AML-193 (cell line): ENCODE results near the gene ADM5.
"Not testable (repeated sequence)": the region's sequence is repeated elsewhere in the genome, so short reads cannot be mapped to it uniquely, and the experiment has no call there.

Source experiments
- DNase-seq, 2 experiments: peaks; one replicate each; lab custom pipeline; 2025; lab: John Stamatoyannopoulos, UW

The ADM5 gene

DNA sequence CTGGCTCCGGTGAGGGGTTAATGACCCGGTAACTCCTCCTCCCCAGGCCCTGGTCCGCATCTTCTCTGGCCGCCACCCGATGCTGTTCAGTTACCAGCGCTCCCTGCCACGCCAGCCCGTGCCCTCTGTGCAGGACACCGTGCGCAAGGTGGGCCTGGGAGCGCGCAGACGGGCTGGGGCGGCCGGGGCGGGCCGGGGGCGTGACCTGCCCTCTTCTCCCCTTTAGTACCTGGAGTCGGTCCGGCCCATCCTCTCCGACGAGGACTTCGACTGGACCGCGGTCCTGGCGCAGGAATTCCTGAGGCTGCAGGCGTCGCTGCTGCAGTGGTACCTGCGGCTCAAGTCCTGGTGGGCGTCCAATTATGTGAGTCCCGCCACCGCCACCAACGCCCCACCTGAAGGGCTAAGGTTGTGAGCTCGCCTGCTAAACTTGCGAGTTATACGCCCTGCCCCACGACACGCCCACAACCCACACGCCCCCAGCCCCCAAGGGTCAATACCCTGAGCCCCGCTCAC lies 11.9 kb downstream of the ADM5 start:
- no peak for DNase-seq

DNA sequence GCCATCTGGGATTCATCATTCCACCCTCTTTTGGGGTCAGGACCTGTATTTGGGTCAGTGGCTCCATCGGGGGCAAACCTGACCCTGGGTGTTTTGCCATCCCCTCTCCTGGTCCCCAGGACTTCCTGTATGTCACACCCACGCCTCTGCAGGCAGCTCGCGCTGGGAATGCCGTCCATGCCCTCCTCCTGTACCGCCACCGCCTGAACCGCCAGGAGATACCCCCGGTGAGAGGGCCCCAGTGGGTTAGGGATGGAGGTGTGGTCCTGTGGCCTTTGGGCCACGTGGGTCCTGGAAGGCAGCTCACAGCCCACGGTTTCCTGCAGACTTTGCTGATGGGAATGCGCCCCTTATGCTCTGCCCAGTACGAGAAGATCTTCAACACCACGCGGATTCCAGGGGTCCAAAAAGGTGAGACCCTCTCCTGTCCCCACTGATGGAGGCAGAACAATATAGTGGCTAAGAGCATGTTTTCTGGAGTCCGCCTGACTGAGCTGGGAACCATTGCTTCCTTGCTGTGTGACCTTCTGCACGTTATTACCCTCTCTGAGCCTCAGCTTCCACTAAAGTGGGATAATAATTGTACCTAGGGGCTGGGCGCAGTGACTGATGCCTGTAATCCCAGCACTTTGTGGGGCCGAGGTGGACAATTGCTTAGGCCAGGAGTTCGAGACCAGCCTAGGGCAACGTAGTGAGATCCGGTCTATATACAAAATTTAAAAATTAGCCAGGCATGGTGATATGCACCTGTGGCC lies 15.7 kb downstream of the ADM5 start:
- no peak for DNase-seq

DNA sequence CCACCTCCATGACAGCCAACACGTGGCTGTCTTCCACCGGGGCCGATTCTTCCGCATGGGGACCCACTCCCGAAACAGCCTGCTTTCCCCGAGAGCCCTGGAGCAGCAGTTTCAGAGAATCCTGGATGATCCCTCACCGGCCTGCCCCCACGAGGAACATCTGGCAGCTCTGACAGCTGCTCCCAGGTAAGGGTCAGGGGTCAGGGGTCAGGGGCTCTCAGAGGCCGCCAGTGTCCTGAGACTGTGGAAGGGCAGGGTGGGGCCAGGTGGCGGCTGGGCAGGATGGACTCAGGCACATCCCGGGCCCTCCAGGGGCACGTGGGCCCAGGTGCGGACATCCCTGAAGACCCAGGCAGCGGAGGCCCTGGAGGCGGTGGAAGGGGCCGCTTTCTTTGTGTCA lies 16.5 kb downstream of the ADM5 start:
- no peak for DNase-seq

DNA sequence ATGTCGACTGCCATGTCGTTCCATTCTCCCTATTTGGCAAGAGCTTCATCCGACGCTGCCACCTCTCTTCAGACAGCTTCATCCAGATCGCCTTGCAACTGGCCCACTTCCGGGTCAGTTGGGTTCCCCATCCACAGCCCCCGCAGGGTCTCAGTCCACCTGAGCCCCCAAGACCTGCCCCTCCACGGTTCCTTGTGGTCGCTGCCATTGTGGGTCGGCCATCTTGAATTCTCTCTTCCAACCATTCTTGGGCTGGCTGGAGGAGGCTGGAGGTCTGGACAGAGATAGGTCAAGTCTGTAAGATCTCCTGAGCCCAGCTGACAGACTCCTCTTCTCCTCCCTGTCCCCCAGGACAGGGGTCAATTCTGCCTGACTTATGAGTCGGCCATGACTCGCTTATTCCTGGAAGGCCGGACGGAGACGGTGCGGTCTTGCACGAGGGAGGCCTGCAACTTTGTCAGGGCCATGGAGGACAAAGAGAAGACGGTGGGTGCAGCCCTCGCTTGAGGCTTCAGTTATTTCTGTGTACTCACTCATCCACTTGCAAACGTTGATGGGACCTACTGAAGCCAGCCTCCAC lies 21.1 kb downstream of the ADM5 start:
- no peak for DNase-seq

DNA sequence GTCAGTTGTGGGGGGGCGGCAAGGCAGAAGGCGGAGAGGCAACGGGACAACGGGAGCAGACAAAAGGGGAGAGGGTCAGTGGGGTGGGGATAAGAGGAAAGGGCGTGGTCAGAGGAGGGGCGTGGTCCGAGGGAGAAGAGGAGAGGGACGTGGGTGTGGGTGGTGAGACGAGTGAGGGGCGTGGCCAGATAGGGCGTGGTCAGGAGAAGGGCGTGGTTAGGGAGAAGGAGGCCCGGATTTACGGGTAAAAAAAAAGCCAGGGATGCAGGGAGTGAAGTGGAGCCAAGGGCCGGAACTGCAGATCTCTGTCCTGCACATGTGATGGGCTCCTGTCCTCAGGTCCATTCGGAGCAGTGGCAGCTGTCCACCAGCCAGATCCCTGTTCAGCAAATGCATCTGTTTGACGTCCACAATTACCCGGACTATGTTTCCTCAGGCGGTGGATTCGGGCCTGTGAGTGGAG lies 23.0 kb downstream of the ADM5 start:
- DNase-seq, result no peak

DNA sequence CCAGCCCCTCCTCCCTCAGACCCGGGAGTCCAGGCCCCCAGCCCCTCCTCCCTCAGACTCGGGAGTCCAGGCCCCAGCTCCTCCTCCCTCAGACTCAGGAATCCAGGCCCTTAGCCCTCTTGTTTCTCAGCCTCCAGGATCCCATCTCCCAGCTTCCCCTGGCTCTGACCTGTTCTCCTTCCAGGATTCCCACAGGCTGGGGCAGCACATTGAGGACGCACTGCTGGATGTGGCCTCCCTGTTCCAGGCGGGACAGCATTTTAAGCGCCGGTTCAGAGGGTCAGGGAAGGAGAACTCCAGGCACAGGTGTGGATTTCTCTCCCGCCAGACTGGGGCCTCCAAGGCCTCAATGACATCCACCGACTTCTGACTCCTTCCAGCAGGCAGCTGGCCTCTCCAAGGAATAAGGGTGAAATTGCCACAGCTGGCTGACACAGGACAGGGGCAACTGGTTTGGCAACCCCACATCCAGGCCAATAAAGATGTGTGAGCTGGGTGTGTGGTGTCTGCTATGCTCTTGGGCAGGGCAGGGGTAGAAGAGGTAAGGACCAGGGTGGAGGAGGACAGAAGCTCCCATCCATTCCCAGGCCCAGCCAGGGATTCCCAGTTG lies 23.9 kb downstream of the ADM5 start:
- DNase-seq, result no peak

DNA sequence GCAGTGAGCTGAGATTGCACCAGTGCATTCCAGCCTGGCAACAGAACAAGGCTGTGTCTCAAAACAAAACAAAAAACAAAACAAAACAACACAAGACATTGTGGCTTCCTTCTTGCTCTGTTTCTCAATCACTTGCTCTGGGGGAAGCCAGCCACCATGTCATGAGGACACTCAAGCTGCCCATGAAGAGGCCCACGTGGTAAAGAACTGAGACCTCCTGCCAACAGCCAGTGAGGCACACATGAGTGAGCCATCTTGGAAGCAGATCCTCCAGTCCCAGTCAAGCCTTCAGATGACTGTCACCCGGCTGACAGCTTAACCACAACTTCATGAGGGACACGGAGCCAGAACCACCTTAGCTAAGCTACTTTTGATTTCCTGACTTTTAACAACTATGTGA lies 26.8 kb downstream of the ADM5 start:
- DNase-seq, result no peak

DNA sequence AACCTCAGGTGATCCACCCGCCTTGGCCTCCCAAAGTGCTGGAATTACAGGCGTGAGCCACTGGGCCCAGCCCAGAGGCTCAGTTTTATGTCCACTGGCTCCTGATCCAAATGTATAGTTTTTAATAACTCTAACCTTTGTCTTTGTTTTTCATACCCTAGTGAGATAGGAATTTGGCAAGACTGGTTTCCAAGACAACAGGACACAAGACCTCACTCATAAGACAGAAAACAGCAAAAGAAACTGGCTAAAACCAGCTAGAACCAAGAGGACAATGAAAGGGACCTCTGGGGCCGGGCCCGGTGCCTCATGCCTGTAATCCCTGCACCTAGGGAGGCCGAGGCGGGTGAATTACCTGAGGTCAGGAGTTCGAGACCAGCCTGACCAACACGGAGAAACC lies 29.1 kb downstream of the ADM5 start:
- no peak for DNase-seq

DNA sequence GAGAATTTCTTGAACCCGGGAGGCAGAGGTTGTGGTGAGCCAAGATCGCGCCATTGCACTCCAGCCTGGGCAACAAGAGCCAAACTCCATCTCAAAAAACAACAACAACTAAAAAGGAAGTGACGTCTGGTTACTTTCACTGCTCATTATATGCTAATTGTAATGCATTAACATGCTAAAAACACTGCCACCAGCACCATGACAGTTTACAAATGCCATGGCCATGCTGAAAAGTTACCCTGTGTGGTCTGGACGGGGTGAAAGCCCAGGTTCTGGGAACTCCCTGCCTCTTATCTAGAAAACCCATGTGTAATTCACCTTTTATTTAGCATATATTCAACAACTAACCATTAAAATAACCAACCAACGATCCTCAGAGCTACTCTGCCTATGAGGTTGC lies 29.6 kb downstream of the ADM5 start:
- no peak for DNase-seq

DNA sequence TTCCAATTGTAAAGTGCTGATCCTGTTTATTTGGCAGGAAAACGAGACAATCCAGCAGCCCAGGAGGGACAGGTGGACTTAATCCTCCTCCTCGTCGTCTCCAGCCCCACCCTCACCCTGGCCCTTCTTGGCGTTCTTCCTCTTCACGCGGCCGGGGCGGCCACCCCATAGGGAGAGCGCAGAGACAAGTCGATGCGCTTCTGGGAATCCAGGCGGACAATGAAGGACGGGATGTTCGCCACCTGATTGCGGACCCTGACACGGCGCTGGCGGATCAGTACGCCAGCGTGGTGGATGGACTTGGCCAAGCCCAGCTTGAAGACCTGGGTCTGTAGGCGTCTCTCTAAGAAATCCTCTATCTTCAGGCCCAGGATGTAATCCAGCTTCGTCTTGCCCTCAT lies 30.0 kb downstream of the ADM5 start:
- DNase-seq, result not testable (repeated sequence)

DNA sequence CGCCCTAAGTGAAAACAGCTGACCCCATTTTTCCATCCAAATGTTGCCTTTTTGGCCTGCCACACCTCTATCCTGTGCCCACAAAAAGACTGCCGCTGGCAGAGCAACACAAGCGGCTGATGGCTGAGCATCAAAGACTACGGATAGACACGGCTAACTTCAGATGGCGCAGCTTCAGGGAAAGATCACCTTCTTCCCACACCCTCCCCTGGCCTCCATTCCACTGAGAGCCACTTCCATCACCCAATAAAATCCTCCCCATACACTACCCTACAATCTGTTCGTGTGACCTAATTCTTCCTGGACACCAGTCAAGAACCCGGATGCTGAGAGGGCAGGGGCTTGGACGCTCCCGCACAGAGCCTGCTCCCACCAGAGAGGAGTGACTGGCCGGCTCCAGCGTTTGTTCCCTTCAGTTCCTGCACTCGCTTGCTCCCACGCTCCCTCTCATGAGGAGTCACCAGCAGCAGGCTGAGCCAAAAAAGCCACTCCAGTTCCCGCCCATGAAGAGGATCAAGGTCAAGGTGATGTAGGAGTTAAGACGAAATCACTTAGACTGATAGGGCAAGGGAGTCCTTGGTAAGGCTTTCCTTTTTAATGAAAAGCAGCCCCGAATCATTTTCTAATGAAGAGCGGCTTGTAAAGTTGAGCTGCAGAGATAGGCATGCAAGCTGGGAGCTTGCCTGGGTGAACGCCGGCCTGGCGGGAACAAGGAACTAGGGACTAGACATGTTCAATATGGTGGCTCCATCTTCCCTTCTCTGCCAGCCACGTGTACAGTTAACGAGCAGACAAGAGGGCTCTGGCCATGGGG lies 38.0 kb downstream of the ADM5 start:
- DNase-seq, result no peak

DNA sequence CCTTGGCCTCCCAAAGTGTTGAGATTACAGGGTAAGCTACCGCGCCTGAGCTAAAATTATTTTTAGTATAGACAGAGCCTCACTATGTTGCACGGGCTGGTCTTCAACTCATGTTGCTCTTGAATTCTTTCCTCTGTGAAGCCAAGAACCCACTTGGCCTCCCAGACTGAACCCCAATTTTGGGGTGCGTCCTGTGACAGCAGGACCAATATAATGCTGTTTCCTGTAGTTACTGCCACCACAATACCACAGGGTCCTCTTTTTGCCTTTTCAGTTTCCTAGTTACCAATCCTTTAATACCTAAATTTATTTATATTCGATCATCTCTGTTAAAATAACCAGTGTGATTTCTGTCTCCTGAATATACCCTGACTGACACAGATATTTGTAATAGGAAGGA lies 40.8 kb downstream of the ADM5 start:
- DNase-seq, result peak in 1 of 2 experiments; percentile 16

DNA sequence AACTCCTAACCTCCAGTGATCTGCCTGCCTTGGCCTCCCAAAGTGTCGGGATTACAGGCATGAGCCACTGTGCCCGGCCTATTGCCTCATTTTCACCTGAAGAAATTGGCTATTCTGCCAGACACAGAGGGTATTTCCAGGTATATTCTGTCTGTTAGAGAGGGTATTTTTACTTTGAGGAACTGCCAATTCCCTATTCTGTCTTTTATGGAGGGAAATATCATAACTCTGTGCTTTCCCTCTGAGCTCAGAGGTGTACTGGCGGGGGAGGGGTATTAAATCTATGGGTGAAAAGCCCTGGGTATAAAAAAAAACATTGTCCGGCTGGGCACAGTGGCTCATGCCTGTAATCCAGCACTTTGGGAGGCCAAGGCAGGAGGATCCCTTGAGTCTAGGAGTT lies 48.9 kb downstream of the ADM5 start:
- DNase-seq, result no peak

DNA sequence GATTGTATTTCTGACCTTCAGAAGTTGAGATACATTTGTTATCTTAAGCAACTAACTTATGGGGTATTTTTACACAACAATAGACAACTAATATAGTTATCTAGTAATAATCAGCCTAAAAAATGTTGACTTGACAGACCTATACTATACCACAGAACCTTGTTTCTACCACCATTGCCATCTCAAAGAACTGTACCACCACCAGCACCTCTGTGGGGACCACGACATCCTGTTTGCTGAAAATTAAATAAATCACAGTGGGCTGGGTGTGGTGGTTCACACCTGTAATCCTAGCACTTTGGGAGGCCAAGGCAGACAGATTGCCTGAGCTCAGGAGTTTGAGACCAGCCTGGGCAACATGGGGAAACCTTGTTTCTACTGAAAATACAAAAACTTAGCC lies 49.7 kb downstream of the ADM5 start:
- DNase-seq, result no peak

DNA sequence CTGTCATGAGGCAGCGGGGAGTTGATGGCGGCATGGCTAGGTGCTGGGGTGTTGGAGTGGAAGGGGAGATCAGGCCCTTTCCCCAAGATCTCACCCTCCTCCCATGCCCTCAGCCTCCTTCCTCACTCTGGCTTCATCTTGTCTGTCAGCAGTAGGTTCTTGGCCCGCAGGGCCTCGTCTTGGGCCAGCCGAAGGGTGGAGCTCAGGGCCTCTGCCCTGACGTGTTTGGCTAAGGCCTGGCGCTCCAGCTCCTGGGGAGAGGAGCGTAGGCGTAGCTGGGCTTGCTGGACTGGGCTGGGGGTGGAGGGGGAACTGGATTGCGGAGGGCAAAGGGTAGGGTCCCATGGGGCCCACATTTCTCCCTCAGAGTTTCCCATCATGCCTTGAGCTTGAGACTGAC lies 50.5 kb downstream of the ADM5 start:
- DNase-seq, result no peak
